Activated naive CD8-positive, alpha-beta T cell treated with anti-CD3 and anti-CD28 coated beads for 36 hours (primary cell): ENCODE results near the gene LCP1. TPM values are rescaled to one million over a fixed set of nuclear protein-coding genes. Genes with fewer than 3 reads are reported as not detected.

Experiments
- DNase-seq: peaks from one replicate; pipeline ENCODE4 v3.0.0; 2021
- H3K27ac Mint-ChIP-seq: one replicate; pipeline ENCODE4 v1.8.0; 2022; ENCODE audit warnings: mild to moderate bottlenecking, moderate library complexity, mixed read lengths
- H3K27me3 Mint-ChIP-seq: one replicate; pipeline ENCODE4 v1.8.0; 2022; ENCODE audit warnings: mild to moderate bottlenecking, mixed read lengths
- H3K36me3 Mint-ChIP-seq: one replicate; pipeline ENCODE4 v1.8.0; 2021; ENCODE audit warnings: mild to moderate bottlenecking, mixed read lengths
- H3K4me1 Mint-ChIP-seq: one replicate; pipeline ENCODE4 v1.8.0; 2021; ENCODE audit warnings: mixed read lengths
- H3K4me3 Mint-ChIP-seq: one replicate; pipeline ENCODE4 v1.8.0; 2022; ENCODE audit warnings: mild to moderate bottlenecking, moderate library complexity, mixed read lengths
- H3K9me3 Mint-ChIP-seq: one replicate; pipeline ENCODE4 v1.8.0; 2022; ENCODE audit warnings: mixed read lengths
- total RNA-seq, 2 experiments: library from RNA; stranded (reverse); gene quantifications; one replicate each; pipeline ENCODE4 v1.2.3, GENCODE V29; 2021

Gene LCP1
- total RNA-seq, 2 experiments from 2014 or later, result 886 to 901 TPM

- no peak for DNase-seq
- no peaks in the 10 kb centered on the region for H3K9me3 Mint-ChIP-seq
- no peak overlapping the region for H3K4me3 Mint-ChIP-seq
- no peaks in the 10 kb centered on the region for H3K27me3 Mint-ChIP-seq
- no peaks in the 10 kb centered on the region for H3K36me3 Mint-ChIP-seq
- H3K27ac Mint-ChIP-seq, result no peak overlapping the region
- H3K4me1 Mint-ChIP-seq, result peaks cover 5% of the 10 kb centered on the region
These were observed 13.0 kb upstream of the LCP1 start for GRCh38 chr13:46195016-46195415.

DNA sequence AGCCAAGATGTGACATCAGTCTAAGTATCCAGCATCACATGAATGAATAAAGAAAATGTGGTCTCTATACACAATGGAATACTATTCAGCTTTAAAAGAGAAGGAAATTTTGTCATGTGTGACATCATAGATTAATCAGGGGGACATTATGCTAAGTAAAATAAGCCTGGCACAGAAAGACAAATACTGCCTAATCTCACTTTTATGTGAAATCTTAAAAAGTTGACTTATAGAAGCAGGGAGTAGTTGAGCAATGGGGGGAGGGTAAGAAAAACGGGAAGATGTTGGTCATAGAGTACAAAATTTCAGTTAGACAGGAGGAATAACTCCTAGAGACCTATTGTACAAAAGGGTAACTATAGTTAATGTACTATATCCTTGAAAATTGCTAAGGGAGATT is 10.4 kb upstream of the LCP1 start:
- Mint-ChIP-seq H3K9me3 (no peaks in the 10 kb centered on the region), H3K4me1 (no peaks in the 10 kb centered on the region), H3K4me3 (no peak overlapping the region), H3K27ac (no peak overlapping the region), H3K36me3 (no peaks in the 10 kb centered on the region), H3K27me3 (no peaks in the 10 kb centered on the region)
- no peak for DNase-seq

- H3K9me3 Mint-ChIP-seq, result no peaks in the 10 kb centered on the region
- no peak overlapping the region for H3K27ac Mint-ChIP-seq
These were observed 3.7 kb upstream of the LCP1 start for GRCh38 chr13:46185634-46186033.

DNA sequence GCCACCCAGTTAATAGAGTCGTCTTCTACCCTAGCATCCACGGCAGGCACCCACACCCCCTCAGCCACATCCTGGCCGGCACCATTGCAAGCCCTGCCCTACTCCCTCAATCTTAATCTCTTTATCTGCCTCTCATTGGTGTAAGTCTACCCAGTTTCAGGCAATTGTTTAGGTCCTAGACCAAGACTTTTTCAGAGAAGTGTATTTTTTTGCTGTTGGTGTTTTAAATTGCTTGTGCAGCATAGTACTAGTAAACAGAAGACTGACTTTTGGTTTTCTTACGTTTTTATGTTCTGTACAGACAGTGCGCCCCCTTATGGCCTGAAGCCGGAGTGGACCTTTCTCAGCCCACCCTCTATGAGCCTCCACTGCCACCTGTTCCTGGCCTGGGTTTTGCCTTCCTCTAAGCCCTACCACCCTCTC is 2.3 kb upstream of the LCP1 start:
- peaks cover 14% of the 10 kb centered on the region for H3K36me3 Mint-ChIP-seq
- peak overlapping the region; percentile 94 for H3K4me3 Mint-ChIP-seq
- no peaks in the 10 kb centered on the region for H3K9me3 Mint-ChIP-seq
- peak overlapping the region; percentile 98 for H3K27ac Mint-ChIP-seq
- peaks cover 4% of the 10 kb centered on the region for H3K27me3 Mint-ChIP-seq
- H3K4me1 Mint-ChIP-seq, result peaks cover 34% of the 10 kb centered on the region
- DNase-seq, result peak; percentile 66

More at GRCh38 chr13:46185634-46186033, 3.7 kb upstream of the LCP1 start:
- DNase-seq, result no peak
- no peaks in the 10 kb centered on the region for H3K27me3 Mint-ChIP-seq
- H3K4me1 Mint-ChIP-seq, result peaks cover 31% of the 10 kb centered on the region
- no peak overlapping the region for H3K4me3 Mint-ChIP-seq
- H3K36me3 Mint-ChIP-seq, result peaks cover 4% of the 10 kb centered on the region

DNA sequence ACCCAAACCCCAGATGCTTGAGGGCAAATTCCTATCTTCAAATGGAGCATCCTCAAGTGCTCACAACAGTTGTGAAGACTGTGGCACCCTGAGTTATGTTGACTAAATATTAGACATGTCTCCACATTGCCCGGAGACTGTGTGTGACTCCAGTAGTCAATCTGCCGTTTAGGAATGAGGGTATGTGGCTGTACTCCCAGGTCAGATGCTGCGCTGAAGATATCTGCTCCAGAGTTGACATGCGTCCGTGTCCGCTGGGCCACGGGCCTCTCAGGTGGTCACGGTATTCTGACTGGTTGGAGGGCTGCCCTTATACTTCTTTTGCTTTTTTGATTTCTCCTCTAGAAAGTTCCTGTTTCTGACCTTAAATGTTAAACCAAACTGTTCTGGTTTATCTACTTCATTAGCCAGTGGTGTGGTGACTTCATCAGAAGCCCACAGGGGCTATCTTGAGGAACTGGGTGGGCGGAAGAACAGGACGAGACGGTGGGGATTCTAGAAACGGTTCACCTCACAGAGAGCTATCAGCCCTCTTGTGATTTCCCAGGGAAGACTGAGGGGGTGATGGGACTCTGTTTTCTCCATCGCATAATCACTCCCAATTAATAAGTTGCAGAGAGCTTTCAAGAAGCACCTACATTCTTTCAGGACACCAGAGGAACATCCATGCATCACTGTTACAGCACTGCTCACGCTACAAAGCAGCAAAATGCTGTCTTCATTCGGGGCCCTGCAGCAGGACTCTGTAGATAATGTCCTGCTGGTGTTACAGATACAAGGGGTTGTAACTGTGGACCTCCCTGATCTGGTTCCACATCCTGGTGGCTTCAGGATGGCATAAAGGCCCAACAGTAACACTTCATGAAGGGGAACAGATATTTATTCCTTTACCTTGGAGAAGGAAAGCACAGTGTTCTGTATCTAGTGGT is 1.3 kb upstream of the LCP1 start:
- H3K9me3 Mint-ChIP-seq, result no peaks in the 10 kb centered on the region
- H3K27ac Mint-ChIP-seq, result peak overlapping the region; percentile 98
- no peak for DNase-seq
- peaks cover 22% of the 10 kb centered on the region for H3K36me3 Mint-ChIP-seq
- H3K4me1 Mint-ChIP-seq, result peaks cover 38% of the 10 kb centered on the region
- peaks cover 5% of the 10 kb centered on the region for H3K27me3 Mint-ChIP-seq
- peak overlapping the region; percentile 94 for H3K4me3 Mint-ChIP-seq

GRCh38 chr13:46182491-46182877 is 507 bp upstream of the LCP1 start:
- Mint-ChIP-seq H3K36me3 (peaks cover 30% of the 10 kb centered on the region), H3K27ac (peak overlapping the region; percentile 98), H3K4me1 (peaks cover 44% of the 10 kb centered on the region), H3K4me3 (peak overlapping the region; percentile 94), H3K9me3 (no peaks in the 10 kb centered on the region), H3K27me3 (peaks cover 5% of the 10 kb centered on the region)
- no peak for DNase-seq

DNA sequence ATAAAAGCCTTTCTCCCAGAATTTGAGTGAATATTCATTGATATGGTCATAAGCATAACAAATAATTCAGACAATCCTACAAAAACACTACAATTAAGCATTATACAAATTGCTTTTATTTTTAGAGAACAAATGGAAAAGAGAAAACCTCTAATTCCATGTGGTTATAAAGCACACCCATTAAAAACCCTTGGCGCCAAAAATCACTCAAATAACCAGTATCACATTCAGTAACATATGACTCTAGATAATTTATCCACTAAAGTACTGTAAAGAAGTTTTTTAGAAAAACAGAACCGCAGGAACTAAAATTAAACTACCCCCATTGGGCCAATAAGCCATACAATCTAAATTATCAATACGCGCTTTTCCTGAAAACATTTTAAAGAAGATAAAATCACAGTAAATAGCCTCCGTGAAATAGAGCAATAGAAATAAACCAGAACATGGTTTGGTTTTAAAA is 569 bp downstream of the LCP1 start:
- DNase-seq, result no peak
- H3K27ac Mint-ChIP-seq, result peak overlapping the region; percentile 98
- H3K9me3 Mint-ChIP-seq, result no peaks in the 10 kb centered on the region

GRCh38 chr13:46179969-46180763 is 1.8 kb downstream of the LCP1 start:
- Mint-ChIP-seq H3K27me3 (peaks cover 5% of the 10 kb centered on the region), H3K36me3 (peaks cover 51% of the 10 kb centered on the region), H3K27ac (peak overlapping the region; percentile 98), H3K4me1 (peaks cover 63% of the 10 kb centered on the region), H3K4me3 (peak overlapping the region; percentile 94), H3K9me3 (no peaks in the 10 kb centered on the region)
- DNase-seq, result no peak

More for the DNA sequence above, 569 bp downstream of the LCP1 start:
- Mint-ChIP-seq H3K4me3 (peak overlapping the region; percentile 94), H3K36me3 (peaks cover 41% of the 10 kb centered on the region), H3K27me3 (peaks cover 5% of the 10 kb centered on the region), H3K4me1 (peaks cover 54% of the 10 kb centered on the region)

- peak overlapping the region; percentile 98 for H3K27ac Mint-ChIP-seq
- H3K4me1 Mint-ChIP-seq, result peaks cover 64% of the 10 kb centered on the region
- H3K9me3 Mint-ChIP-seq, result no peaks in the 10 kb centered on the region
- peaks cover 5% of the 10 kb centered on the region for H3K27me3 Mint-ChIP-seq
- H3K36me3 Mint-ChIP-seq, result peaks cover 56% of the 10 kb centered on the region
- peak; percentile 69 for DNase-seq
- H3K4me3 Mint-ChIP-seq, result peak overlapping the region; percentile 94
These were observed 2.5 kb downstream of the LCP1 start for GRCh38 chr13:46179491-46179908.

GRCh38 chr13:46178821-46179220 is 3.2 kb downstream of the LCP1 start:
- H3K36me3 Mint-ChIP-seq, result peaks cover 61% of the 10 kb centered on the region
- peaks cover 5% of the 10 kb centered on the region for H3K27me3 Mint-ChIP-seq
- H3K9me3 Mint-ChIP-seq, result no peaks in the 10 kb centered on the region
- DNase-seq, result no peak
- peak overlapping the region; percentile 94 for H3K4me3 Mint-ChIP-seq
- H3K27ac Mint-ChIP-seq, result peak overlapping the region; percentile 98
- H3K4me1 Mint-ChIP-seq, result peaks cover 64% of the 10 kb centered on the region

DNA sequence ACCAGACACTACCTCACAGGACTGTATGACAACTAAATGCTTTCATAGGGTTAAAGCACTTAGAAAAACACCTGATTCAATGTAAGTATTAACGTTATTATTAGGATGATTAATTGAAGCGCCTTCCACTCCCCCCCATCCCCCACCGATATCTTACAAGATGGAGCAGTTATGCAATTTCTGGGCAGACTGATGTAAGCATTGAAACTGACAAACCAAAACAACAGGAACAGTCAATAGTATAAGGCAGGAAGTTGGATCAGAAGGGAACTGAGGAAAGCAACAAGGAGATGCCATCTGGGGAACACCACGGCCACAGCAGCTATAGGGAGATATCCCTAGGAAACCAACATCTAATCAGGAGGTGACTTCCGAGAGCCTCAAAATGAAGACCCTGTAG is 3.8 kb downstream of the LCP1 start:
- no peak for DNase-seq
- peak overlapping the region; percentile 94 for H3K4me3 Mint-ChIP-seq
- peaks cover 5% of the 10 kb centered on the region for H3K27me3 Mint-ChIP-seq
- H3K36me3 Mint-ChIP-seq, result peaks cover 66% of the 10 kb centered on the region
- no peaks in the 10 kb centered on the region for H3K9me3 Mint-ChIP-seq
- H3K27ac Mint-ChIP-seq, result peak overlapping the region; percentile 84
- peaks cover 64% of the 10 kb centered on the region for H3K4me1 Mint-ChIP-seq

DNA sequence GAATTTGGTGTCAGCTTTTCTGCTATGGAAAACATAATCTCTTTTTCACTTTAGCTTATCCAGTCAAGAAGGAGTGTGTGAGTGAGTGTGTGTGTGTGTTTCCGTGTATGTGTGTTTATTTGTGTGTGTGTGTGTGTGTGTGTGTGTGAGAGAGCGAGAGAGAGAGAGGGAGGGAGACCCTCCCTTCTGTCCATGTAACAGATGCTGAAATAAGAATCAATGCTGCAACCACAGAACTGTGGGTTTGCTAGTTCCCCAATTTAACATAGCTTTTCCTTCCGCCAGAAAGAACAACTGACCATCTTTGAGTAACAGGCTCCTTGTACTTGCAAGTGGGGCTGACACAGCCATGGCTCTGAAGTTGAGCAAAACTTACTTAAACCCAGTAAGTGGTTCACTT is 5.2 kb downstream of the LCP1 start:
- no peak for DNase-seq
- Mint-ChIP-seq H3K27me3 (peaks cover 5% of the 10 kb centered on the region), H3K4me3 (peak overlapping the region; percentile 94), H3K27ac (peak overlapping the region; percentile 84), H3K9me3 (no peaks in the 10 kb centered on the region), H3K4me1 (peaks cover 65% of the 10 kb centered on the region), H3K36me3 (peaks cover 80% of the 10 kb centered on the region)

GRCh38 chr13:46173656-46174055 is 8.3 kb downstream of the LCP1 start:
- no peaks in the 10 kb centered on the region for H3K9me3 Mint-ChIP-seq
- peaks cover 91% of the 10 kb centered on the region for H3K4me1 Mint-ChIP-seq
- peak; percentile 59 for DNase-seq
- H3K27me3 Mint-ChIP-seq, result no peaks in the 10 kb centered on the region
- H3K36me3 Mint-ChIP-seq, result peaks cover 89% of the 10 kb centered on the region
- H3K27ac Mint-ChIP-seq, result peak overlapping the region; percentile 87
- peak overlapping the region; percentile 74 for H3K4me3 Mint-ChIP-seq

DNA sequence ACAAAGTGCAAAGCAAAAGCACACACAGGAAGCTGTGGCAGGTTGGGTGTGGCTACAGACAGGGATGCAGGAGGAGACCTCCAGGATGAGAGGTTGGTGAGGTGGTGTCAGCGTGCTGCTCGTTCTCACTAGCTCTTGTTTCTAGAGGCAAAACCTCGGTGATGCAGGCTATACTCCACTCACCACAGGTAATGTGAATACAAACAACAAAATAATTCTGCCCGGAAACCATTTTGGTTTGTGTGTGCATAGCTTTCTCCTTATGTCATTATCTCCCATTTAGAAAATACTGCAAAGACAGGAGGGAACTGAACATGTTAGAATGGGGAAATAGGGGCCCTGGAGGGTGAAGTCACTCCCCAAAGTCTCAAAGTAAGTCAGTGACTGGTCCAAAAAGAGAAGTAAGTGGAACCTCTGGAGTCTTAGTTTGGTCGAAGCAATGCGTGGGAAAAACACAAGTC is 9.4 kb downstream of the LCP1 start:
- no peaks in the 10 kb centered on the region for H3K27me3 Mint-ChIP-seq
- H3K4me3 Mint-ChIP-seq, result peak overlapping the region; percentile 74
- H3K9me3 Mint-ChIP-seq, result no peaks in the 10 kb centered on the region
- H3K36me3 Mint-ChIP-seq, result peaks cover 86% of the 10 kb centered on the region
- H3K27ac Mint-ChIP-seq, result peak overlapping the region; percentile 87
- DNase-seq, result peak; percentile 54
- peaks cover 94% of the 10 kb centered on the region for H3K4me1 Mint-ChIP-seq

- no peaks in the 10 kb centered on the region for H3K9me3 Mint-ChIP-seq
- DNase-seq, result no peak
- H3K4me3 Mint-ChIP-seq, result peak overlapping the region; percentile 74
- H3K36me3 Mint-ChIP-seq, result peaks cover 82% of the 10 kb centered on the region
- H3K27ac Mint-ChIP-seq, result peak overlapping the region; percentile 87
- H3K4me1 Mint-ChIP-seq, result peaks cover 95% of the 10 kb centered on the region
- H3K27me3 Mint-ChIP-seq, result no peaks in the 10 kb centered on the region
These were observed 10.2 kb downstream of the LCP1 start for GRCh38 chr13:46171739-46172138.
